ENCODE data around the gene ELF4.

GRCh38 chrX:130098210-130098552 is 12.1 kb downstream of the ELF4 start:
- TF ChIP-seq POLR2A (IDR thresholded peaks at IDR 0.05; ENCODE audit: low read length) (no peak), GATA1 (IDR thresholded peaks at IDR 0.05; ENCODE audit: low read depth, low read length) (no peak)
